GM18858 (cell line): ENCODE results near the gene PARVG.

ENCODE experiments used
- ATAC-seq: cut with Tn5 transposase; IDR thresholded peaks from one replicate; pipeline ENCODE4 v1.9.1; 2021; ENCODE audit not compliant: unreplicated experiment

PARVG gene

GRCh38 chr22:44193535-44193891, 12.8 kb downstream of the PARVG start:
- no peak for ATAC-seq

DNA sequence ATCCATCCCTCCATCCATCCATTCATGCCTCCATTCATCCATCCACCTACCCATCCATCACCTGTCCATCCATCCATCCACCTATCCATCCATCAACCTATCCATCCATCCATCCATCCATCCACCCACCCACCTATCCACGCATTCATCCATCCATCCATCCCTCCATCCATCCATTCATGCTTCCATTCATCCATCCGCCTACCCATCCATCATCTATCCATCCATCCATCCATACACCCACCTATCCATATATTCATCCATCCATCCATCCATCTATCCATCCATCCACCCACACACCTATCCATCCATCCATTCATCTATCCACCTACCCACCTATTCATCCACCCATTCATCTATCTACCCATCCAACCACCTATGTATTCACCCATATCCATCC, 13.8 kb downstream of the PARVG start:
- no peak for ATAC-seq

DNA sequence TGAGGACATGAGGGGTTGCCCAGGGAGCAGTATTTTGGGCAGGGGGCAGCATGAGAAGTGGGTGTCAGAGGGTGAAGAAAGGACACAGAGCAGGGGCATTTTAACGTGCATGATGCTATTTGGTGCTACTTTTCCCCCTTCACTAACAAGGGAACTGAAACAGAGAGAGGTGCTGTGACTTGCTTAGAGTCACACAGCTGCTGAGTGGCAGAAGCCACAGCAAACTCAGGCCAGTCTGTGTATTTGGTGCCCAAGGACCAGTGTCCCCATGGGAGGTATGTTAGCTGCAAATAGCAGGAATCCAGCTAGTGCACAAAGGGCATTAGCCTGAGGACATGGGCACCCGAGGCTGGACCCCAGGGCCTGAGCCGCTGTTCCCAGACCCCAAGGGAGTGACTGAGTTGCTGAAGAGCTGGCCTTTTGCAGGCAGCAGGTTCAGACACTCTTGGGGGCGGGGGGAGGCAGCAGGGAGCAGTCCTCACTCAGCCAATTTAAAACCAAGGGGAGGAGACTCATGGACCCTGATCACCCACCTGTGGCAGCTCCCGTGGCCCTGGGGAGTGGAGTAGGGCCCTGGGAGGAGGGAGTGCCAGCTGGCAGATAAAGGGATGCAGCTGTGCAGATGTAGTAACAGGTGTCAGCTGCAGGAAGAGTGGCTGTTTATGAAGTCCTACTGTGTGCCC, 14.6 kb downstream of the PARVG start:
- ATAC-seq = no peak

- no peak for ATAC-seq
These were observed 15.5 kb downstream of the PARVG start for GRCh38 chr22:44196241-44196640.

DNA sequence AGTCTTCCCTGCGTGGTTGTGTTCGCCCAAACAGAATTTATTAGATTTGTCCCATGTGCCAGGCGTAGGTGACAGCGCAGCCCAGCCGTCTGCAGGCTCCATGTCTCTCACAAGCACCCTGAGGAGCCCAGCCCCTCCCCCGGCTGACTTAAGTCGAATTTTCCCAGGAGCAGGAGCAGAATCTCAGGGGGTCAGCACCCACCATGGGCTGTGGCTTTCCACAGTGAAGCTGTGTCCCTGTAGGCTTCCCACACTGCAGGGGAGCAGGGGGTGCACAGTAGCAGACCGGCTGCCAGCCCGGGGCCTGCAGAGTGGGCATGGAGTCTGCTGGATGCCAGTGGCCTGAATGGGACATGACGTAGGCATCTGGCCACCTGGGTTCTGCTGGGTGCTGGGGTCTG, 16.0 kb downstream of the PARVG start:
- ATAC-seq = no peak

DNA sequence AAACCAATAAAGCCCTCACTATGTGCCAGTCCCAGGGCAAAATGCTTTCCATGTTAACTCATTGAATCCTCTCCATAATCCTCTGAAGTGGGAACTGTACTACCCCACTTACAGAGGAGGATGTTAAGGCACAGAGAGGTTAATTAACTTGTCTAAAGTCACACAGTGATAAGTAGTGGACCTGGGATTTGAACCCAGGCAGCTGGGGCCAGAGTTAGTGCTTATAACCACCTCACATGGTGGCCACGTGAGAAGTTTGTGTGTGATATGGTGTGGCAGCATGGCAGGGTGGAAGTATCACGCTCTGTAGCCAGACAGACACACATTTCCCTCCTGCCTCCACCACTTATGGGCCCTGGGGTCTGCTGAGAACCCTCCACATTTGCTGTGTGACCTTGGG, 16.5 kb downstream of the PARVG start:
- no peak for ATAC-seq

GRCh38 chr22:44199164-44199563, 18.4 kb downstream of the PARVG start:
- ATAC-seq = no peak

DNA sequence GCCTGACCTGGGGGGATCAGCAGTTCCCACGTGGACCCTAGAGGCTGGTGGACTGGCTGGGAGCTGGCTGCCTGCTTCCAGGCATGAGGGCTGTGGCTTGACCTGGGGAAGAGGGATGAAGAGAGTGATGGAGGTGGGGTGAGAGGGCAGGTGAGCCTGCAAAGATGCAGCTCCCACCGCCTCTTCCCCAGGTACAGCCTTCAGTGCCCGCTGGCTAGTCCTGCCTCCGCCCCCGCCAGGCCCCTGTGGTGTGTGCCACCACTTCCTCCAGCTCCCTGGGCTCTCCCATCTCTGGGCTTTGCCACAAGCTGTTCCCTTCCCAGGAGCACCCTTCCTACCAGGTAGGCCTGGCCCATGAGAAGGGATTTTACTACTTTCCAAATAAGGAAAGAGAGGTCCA, 19.1 kb downstream of the PARVG start:
- no peak for ATAC-seq

GRCh38 chr22:44200451-44200850, 19.7 kb downstream of the PARVG start:
- ATAC-seq = no peak

GRCh38 chr22:44200855-44201550, 20.3 kb downstream of the PARVG start:
- ATAC-seq = no peak

DNA sequence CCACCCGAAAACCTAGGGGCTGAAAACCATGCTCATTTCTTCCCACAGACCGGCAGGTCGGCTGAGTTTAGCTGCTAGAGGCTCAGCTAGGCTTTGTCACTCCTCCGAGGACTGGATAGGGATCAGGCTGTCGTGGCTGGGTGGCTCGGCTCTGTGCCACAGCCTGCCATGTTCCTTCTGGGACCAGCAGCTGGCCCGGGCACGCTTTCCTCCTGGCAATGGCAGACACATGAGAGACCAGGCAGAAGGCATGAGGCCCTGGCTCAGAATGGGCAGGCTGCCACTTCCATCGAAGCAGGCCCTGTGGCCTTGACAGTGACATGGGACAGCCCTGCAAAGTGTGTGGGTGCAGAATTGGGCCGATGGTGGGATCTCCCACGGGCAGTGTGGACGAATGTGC, 20.9 kb downstream of the PARVG start:
- ATAC-seq = no peak

DNA sequence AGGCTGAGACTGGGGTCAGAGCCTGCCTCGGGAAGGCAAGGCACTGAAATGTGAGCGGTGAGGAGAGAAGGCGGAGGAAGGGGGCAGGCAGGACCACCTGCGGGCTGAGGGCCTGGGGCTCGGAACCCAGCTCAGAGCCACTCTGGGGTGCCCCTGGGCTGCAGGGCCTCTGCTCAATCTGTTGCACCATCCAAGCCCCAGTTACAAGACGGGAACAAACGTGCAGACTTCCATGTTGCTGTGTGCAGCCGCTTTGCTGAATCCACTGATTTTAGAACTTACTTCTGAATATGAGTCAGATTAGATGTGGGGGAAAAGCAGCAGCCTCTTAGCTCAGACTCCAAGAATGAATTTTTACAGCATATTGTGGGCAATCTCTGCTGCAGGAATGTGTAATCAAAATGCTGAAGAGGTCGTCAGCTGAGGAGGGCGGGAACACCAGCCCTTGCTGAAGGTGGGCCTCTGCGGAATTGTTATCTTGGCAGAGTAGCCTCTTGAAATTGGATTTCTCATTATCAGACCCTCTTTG, 21.6 kb downstream of the PARVG start:
- ATAC-seq = no peak

GRCh38 chr22:44203203-44203602, 22.5 kb downstream of the PARVG start:
- no peak for ATAC-seq

DNA sequence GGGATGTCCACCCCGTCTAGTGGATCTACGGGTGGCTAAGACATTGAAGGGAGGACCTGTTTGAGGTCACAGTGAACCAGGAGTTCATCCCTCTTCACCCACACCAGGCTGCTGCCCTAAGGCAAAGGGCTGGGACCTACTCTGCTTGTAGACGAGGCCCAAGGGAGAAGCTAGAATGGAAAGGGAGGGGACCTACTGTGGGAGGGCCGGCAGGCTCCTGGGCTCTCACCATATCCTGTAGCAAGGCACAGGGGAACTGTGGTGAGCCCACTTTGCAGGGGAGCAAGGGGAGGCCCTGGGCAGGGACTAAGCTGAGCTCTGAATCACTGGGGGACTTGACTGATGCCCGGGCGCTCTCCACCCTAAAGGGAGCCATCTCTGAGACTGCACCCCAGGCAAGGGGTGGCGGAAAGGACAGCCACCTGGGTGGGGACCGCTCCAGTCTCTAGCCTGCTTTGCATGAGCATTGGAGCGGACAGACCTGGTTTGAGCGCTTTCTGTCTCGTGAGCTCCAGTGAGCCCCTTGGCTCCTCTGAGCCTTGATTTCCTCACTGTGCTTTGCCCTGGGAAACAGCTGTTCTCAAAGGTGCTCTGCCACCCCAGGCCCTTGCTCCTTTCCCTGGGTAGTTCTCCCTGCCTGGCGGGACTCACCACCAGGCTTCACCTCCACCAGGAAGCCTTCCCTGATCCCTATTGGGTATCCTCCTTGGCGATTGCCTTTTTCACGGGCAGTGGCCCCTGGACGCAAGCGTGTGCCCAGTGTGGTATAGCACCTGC, 24.2 kb downstream of the PARVG start:
- no peak for ATAC-seq

GRCh38 chr22:44205516-44206329, 25.0 kb downstream of the PARVG start:
- ATAC-seq = no peak

DNA sequence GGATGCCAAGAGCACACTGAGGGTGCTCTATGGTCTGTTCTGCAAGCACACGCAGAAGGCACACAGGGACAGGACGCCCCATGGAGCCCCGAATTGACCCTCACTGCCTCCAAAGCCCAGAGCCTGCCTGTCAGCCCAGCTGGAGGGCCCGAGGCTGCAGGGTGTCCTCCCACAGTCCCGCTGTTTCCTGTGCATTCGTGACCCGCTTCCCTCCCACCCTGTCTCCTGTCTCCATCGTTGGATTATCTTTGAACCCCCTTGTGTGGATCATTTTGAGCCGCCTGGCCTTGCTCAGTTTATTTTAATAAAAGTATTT, 25.6 kb downstream of the PARVG start:
- ATAC-seq = no peak

DNA sequence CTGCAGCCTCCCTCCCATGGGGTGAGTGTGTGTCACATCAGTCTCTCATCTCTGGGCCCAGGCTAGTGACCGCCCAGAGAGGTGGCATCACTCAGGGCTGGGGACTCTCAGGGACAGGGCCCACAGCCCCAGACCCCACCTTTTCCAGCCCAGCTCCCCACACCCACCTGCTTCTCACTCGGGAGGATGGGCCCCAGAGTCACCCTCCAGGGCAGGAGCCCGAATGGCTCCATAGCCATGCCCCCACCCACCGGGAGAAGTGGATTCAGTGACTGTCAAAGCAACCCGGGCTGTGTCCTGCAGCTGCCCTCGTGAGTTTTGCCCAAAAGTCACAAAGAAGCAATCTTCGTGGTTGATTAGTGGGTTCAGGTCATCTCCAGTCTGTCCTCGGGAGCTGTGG, 26.0 kb downstream of the PARVG start:
- no peak for ATAC-seq

DNA sequence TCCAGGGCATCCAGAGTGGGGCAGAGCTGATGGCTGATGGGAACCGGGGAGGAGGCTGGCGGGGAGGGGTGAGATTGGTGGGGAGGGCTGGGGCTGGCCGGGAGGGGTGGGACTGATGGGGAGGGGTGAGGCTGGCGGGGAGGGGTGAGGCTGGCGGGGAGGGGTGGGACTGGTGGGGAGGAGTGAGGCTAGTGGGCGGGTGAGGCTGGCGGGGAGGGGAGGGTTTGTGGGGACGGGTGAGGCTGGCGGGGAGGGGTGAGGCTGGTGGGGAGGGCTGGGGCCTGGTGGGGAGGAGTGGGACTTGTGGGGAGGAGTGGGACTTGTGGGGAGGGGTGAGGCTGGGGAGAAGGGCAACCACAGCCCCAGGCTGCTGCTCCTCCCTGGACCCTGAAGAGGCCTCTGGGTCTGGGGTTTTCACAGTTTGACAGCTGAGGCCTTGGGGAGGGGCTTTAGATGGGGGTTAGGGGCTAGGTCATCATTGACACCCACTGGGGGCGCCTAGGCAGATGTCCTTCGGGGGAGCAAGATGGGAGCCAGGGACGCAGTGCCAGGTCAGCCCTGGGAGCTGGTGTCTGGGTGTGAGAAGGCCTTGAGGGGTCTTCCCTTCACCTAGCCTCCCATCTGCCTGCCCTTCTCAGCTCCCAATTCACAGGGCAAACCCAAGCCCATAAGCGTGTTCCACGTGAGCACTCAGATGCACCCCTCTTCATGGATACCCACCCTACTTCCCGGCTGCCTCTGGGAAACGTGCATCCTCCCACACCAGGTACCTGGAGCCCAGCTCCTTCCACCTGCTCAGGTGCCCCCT, 26.7 kb downstream of the PARVG start:
- ATAC-seq = no peak

- no peak for ATAC-seq
These were observed 27.2 kb downstream of the PARVG start for GRCh38 chr22:44207981-44208317.

GRCh38 chr22:44209343-44209742, 28.6 kb downstream of the PARVG start:
- ATAC-seq = no peak

DNA sequence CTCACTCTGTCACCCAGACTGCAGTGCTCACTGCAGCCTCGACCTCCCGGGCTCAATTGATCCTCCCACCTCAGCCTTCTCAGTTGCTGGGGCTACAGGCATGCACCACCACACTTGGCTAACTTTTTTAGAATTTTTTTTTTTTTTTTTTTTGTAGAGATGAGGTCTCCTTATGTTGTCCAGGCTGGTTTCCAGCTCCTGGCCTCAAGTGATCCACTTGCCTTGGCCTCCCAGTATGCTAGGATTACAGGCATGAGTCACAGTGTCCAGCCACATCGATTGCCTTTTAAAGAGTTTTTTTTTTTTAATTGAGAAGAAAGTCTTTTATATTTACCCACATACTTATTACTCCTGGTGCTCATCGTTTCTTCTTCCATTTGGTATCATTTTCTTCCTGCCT, 30.0 kb downstream of the PARVG start:
- no peak for ATAC-seq
